Uterus (tissue), 4 donors: Measurements from ENCODE around the gene OR4C45. TPM values are rescaled to one million over a fixed set of nuclear protein-coding genes. Genes with fewer than 3 reads are reported as not detected.

Experiments
- DNase-seq, 2 donors: peaks; one replicate each; pipeline ENCODE4 v3.0.0-alpha.2; 2019 to 2020
- H3K27ac ChIP-seq, 2 donors: fragments of 200-600 bp; sonication (generic); 1 replicate in 1 of 2; 2 replicates in 1 of 2; pipeline ENCODE4 v1.5.1; 2016 to 2018
- H3K27me3 ChIP-seq, 2 donors: fragments of 200-600 bp; sonication (generic); one replicate each; pipeline ENCODE4 v1.5.1; 2018 to 2019; ENCODE audit warnings: control low read depth in 1 of 2
- H3K36me3 ChIP-seq, 2 donors: fragments of 200-600 bp; sonication (generic); one replicate each; pipeline ENCODE4 v1.5.1; 2019; ENCODE audit warnings: control low read depth in 1 of 2
- H3K4me1 ChIP-seq, 2 donors: fragments of 200-600 bp; sonication (generic); one replicate each; pipeline ENCODE4 v1.5.1; 2018 to 2019; ENCODE audit warnings: control low read depth in 1 of 2
- H3K4me3 ChIP-seq, 2 donors: fragments of 200-600 bp; sonication (generic); 1 replicate in 1 of 2; 2 replicates in 1 of 2; pipeline ENCODE4 v1.5.1; 2018 to 2019; ENCODE audit warnings: mild to moderate bottlenecking in 1 of 2
- H3K9me3 ChIP-seq, 2 donors: fragments of 200-600 bp; sonication (generic); one replicate each; pipeline ENCODE4 v1.5.1; 2019; ENCODE audit warnings: control low read depth in 1 of 2
- CTCF ChIP-seq, 4 experiments: fragments of 200-600 bp in 2 of 4; fragments of 450-650 bp in 2 of 4; sonication (generic) in 2 of 4; IDR thresholded peaks; one replicate each; pipeline ENCODE4 v1.5.1; 2016 to 2019; ENCODE audit warnings: antibody characterized with exemption in 4 of 4, mild to moderate bottlenecking in 2 of 4, moderate library complexity in 1 of 4
- POLR2A ChIP-seq, 2 donors: fragments of 450-650 bp; IDR thresholded peaks; one replicate each; pipeline ENCODE4 v1.6.1; 2016; ENCODE audit warnings: antibody characterized with exemption in 2 of 2, mild to moderate bottlenecking in 1 of 2, moderate library complexity in 1 of 2
- intact Hi-C: fragments of 100-400 bp; cut with DNase I; formaldehyde crosslinking; loops from one replicate; pipeline ENCODE4 v1.15.1; 2023; ENCODE audit warnings: low total_unique reads
- total RNA-seq, 4 donors: library from RNA; depleted of rRNA in 3 of 4; stranded (reverse); fragments of >200 nt in 3 of 4; gene quantifications; one replicate each; pipeline versions ENCODE4 v1.1.0 to v1.2.4, GENCODE V29; 2014 to 2023
- donor health status: DM: yes; HTN: yes; CAD: no.

Gene OR4C45
- total RNA-seq, 4 donors from 2014 or later, result not detected

GRCh38 chr11:50070389-50070788 lies 37.7 kb downstream of the OR4C45 start:
- no peaks in the 10 kb centered on the region for H3K9me3 ChIP-seq
- intact Hi-C loops, result no loop called here
- no peaks in the 10 kb centered on the region for H3K36me3 ChIP-seq
- H3K27ac ChIP-seq, result no peak overlapping the region
- TF ChIP-seq CTCF (IDR thresholded peaks at IDR 0.05) (no peak), POLR2A (IDR thresholded peaks at IDR 0.05) (no peak)
- DNase-seq, result no peak
- no peak overlapping the region for H3K4me3 ChIP-seq
- H3K4me1 ChIP-seq, result no peaks in the 10 kb centered on the region
- H3K27me3 ChIP-seq, result no peaks in the 10 kb centered on the region

- H3K27me3 ChIP-seq, result no peaks in the 10 kb centered on the region
- TF ChIP-seq POLR2A (IDR thresholded peaks at IDR 0.05) (no peak), CTCF (IDR thresholded peaks at IDR 0.05) (no peak)
- no peaks in the 10 kb centered on the region for H3K9me3 ChIP-seq
- H3K4me1 ChIP-seq, result no peaks in the 10 kb centered on the region
- no peaks in the 10 kb centered on the region for H3K36me3 ChIP-seq
- H3K27ac ChIP-seq, result no peak overlapping the region
- H3K4me3 ChIP-seq, result no peak overlapping the region
- DNase-seq, result no peak
- intact Hi-C loops, result no loop called here
Observed at GRCh38 chr11:50071584-50072225, 39.0 kb downstream of the OR4C45 start.

- TF ChIP-seq POLR2A (IDR thresholded peaks at IDR 0.05) (no peak), CTCF (IDR thresholded peaks at IDR 0.05) (no peak)
- H3K4me3 ChIP-seq, result no peak overlapping the region
- H3K36me3 ChIP-seq, result no peaks in the 10 kb centered on the region
- H3K4me1 ChIP-seq, result no peaks in the 10 kb centered on the region
- intact Hi-C loops, result no loop called here
- no peaks in the 10 kb centered on the region for H3K9me3 ChIP-seq
- no peak for DNase-seq
- H3K27me3 ChIP-seq, result no peaks in the 10 kb centered on the region
- no peak overlapping the region for H3K27ac ChIP-seq
Observed at GRCh38 chr11:50072226-50073112, 39.8 kb downstream of the OR4C45 start.

- intact Hi-C loops, result no loop called here
- H3K27ac ChIP-seq, result no peak overlapping the region
- H3K4me3 ChIP-seq, result no peak overlapping the region
- H3K4me1 ChIP-seq, result no peaks in the 10 kb centered on the region
- DNase-seq, result no peak
- H3K9me3 ChIP-seq, result no peaks in the 10 kb centered on the region
- H3K27me3 ChIP-seq, result no peaks in the 10 kb centered on the region
- TF ChIP-seq POLR2A (IDR thresholded peaks at IDR 0.05) (no peak), CTCF (IDR thresholded peaks at IDR 0.05) (no peak)
- H3K36me3 ChIP-seq, result no peaks in the 10 kb centered on the region
Observed at GRCh38 chr11:50073113-50074105, 40.7 kb downstream of the OR4C45 start.
